CD14-positive monocyte (primary cell): ENCODE measurements around the gene LGI4. TPM values are rescaled to one million over a fixed set of nuclear protein-coding genes. Genes with fewer than 3 reads are reported as not detected.

Experiments
- DNase-seq, 3 donors: peaks; one replicate each; pipeline ENCODE4 v3.0.0-alpha.2; 2011 to 2022
- H2AFZ ChIP-seq: 2 replicates; pipeline ENCODE4 v1.6.0; 2012; ENCODE audit warnings: mild to moderate bottlenecking, low read depth, low read length, inconsistent platforms; ENCODE audit not compliant: insufficient read depth, poor library complexity, severe bottlenecking
- H3K27ac ChIP-seq, 2 donors: 1 replicate in 1 of 2; 2 replicates in 1 of 2; pipeline ENCODE4 v1.5.1; 2012 to 2013; ENCODE audit warnings: low read length in 2 of 2, control low read depth in 1 of 2, inconsistent platforms in 1 of 2, low read depth in 1 of 2, mild to moderate bottlenecking in 1 of 2
- H3K27me3 ChIP-seq, 2 donors: one replicate each; pipeline versions ENCODE4 v1.6.0 to v1.6.1; 2011 to 2013; ENCODE audit warnings: low read length in 2 of 2; ENCODE audit not compliant: control insufficient read depth in 2 of 2, insufficient read depth in 2 of 2
- H3K36me3 ChIP-seq, 2 donors: replicated peaks in 1 of 2; 1 replicate in 1 of 2; 2 replicates in 1 of 2; pipeline versions ENCODE4 v1.5.1 to v1.6.1; 2012 to 2013; ENCODE audit warnings: low read length in 2 of 2, control low read depth in 1 of 2, inconsistent platforms in 1 of 2, mild to moderate bottlenecking in 1 of 2; ENCODE audit not compliant: insufficient read depth in 2 of 2, control insufficient read depth in 1 of 2
- H3K4me1 ChIP-seq, 2 donors: 1 replicate in 1 of 2; 2 replicates in 1 of 2; pipeline versions ENCODE4 v1.5.1 to v1.6.1; 2012 to 2013; ENCODE audit warnings: low read length in 2 of 2, control low read depth in 1 of 2, inconsistent platforms in 1 of 2, mild to moderate bottlenecking in 1 of 2, moderate library complexity in 1 of 2; ENCODE audit not compliant: insufficient read depth in 2 of 2, control insufficient read depth in 1 of 2
- H3K4me2 ChIP-seq: replicated peaks from 2 replicates; pipeline ENCODE3; 2012; ENCODE audit warnings: low read length, moderate library complexity, mild to moderate bottlenecking; ENCODE audit not compliant: poor library complexity, severe bottlenecking; ENCODE audit errors: extremely low read depth
- H3K4me3 ChIP-seq, 3 experiments: fragments of 200-600 bp in 1 of 3; sonication (generic) in 1 of 3; replicated peaks in 1 of 3; 1 replicate in 2 of 3; 2 replicates in 1 of 3; pipeline ENCODE4 v1.5.1; 2011 to 2013; ENCODE audit warnings: low read length in 3 of 3, mild to moderate bottlenecking in 3 of 3, control low read depth in 2 of 3, low read depth in 2 of 3, inconsistent platforms in 1 of 3, moderate library complexity in 1 of 3
- H3K79me2 ChIP-seq: 2 replicates; pipeline ENCODE4 v1.6.0; 2012; ENCODE audit warnings: mild to moderate bottlenecking, control low read depth, inconsistent platforms, low read length, moderate library complexity; ENCODE audit not compliant: insufficient read depth
- H3K9ac ChIP-seq: 2 replicates; pipeline ENCODE4 v1.6.0; 2017; ENCODE audit warnings: low read length, mild to moderate bottlenecking; ENCODE audit not compliant: insufficient read depth, poor library complexity, severe bottlenecking
- H3K9me3 ChIP-seq, 2 donors: replicated peaks in 1 of 2; 1 replicate in 1 of 2; 2 replicates in 1 of 2; pipeline versions ENCODE4 v1.5.1 to v1.6.1; 2012 to 2013; ENCODE audit warnings: low read length in 2 of 2, control low read depth in 1 of 2; ENCODE audit not compliant: control insufficient read depth in 1 of 2, insufficient read depth in 1 of 2
- H4K20me1 ChIP-seq: 2 replicates; pipeline ENCODE4 v1.6.0; 2012; ENCODE audit warnings: mild to moderate bottlenecking, low read length, control low read depth, moderate library complexity; ENCODE audit not compliant: insufficient read depth
- H3K27ac Mint-ChIP-seq, 7 donors: one replicate each; pipeline ENCODE4 v1.8.0; 2020; ENCODE audit warnings: mild to moderate bottlenecking in 7 of 7, mixed read lengths in 7 of 7, moderate library complexity in 6 of 7, inconsistent platforms in 2 of 7
- H3K27me3 Mint-ChIP-seq, 3 donors: one replicate each; pipeline ENCODE4 v1.8.0; 2021 to 2022; ENCODE audit warnings: low read depth in 3 of 3, mild to moderate bottlenecking in 3 of 3, mixed read lengths in 3 of 3, moderate library complexity in 3 of 3, inconsistent platforms in 1 of 3
- H3K36me3 Mint-ChIP-seq, 2 donors: one replicate each; pipeline ENCODE4 v1.8.0; 2020; ENCODE audit warnings: mixed read lengths in 2 of 2, inconsistent platforms in 1 of 2, mild to moderate bottlenecking in 1 of 2
- H3K4me1 Mint-ChIP-seq: one replicate; pipeline ENCODE4 v1.8.0; 2020; ENCODE audit warnings: mild to moderate bottlenecking, mixed read lengths
- H3K4me3 Mint-ChIP-seq, 2 donors: one replicate each; pipeline ENCODE4 v1.8.0; 2020; ENCODE audit warnings: mild to moderate bottlenecking in 2 of 2, mixed read lengths in 2 of 2, moderate library complexity in 1 of 2
- H3K9me3 Mint-ChIP-seq, 7 donors: one replicate each; pipeline ENCODE4 v1.8.0; 2020 to 2022; ENCODE audit warnings: mixed read lengths in 7 of 7, mild to moderate bottlenecking in 6 of 7, moderate library complexity in 6 of 7, inconsistent platforms in 2 of 7
- CTCF ChIP-seq: fragments of 200-600 bp; IDR thresholded peaks from one replicate; pipeline ENCODE4 v1.8.0; 2022; ENCODE audit warnings: antibody characterized with exemption, mild to moderate bottlenecking
- WGBS: methylation state at CpG from one replicate; pipeline ENCODE4 v1.1.5; 2013; ENCODE audit warnings: missing lambda C conversion rate; ENCODE audit not compliant: insufficient coverage; 5-methylcytosine and 5-hydroxymethylcytosine counted together
- intact Hi-C, 2 donors: fragments of 100-400 bp; cut with micrococcal nuclease; formaldehyde crosslinking; loops; one replicate each; pipeline versions ENCODE4 v1.15.0 to v1.15.1; 2023
- polyA plus RNA-seq, 3 donors: library from polyadenylated mRNA; depleted of rRNA in 1 of 3; unstranded in 2 of 3; stranded (reverse) in 1 of 3; fragments of 300-500 nt in 2 of 3; fragments of >200 nt in 1 of 3; fragmentation: Illumina TruSeq in 2 of 3; gene quantifications; 1 replicate in 2 of 3; 2 replicates in 1 of 3; pipeline ENCODE4 v1.2.3, GENCODE V29; 2012 to 2021

Gene LGI4
- polyA plus RNA-seq, 3 donors = 1.1 TPM; not detected in 2

DNA sequence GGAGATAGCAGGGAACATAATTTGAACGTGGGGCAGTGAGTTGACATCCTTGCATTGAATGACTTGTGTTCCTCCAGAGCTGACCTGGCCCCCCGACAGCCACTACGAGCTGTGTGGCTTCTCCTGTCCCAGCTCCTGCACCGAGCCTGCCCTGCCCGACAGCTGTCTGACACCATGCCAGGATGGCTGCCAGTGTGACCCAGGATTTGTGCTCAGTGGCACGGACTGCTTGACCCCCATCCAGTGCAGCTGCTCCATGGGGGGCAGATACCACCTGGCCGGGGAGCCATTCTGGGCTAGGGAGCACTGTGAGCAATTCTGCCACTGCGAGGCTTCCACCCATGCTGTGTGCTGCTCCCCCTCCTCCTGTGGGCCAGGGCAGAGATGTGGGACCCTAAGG, 48.4 kb downstream of the LGI4 start:
- no peak overlapping the region for H2AFZ ChIP-seq
- H3K4me1 Mint-ChIP-seq = peaks cover 8% of the 10 kb centered on the region
- TF ChIP-seq CTCF = no peak
- H3K9me3 ChIP-seq = no peaks in the 10 kb centered on the region
- no peak overlapping the region for H3K4me2 ChIP-seq
- intact Hi-C loops = no loop called here
- H3K27ac ChIP-seq = no peak overlapping the region
- no peak overlapping the region for H3K4me3 Mint-ChIP-seq
- no peaks in the 10 kb centered on the region for H3K9me3 Mint-ChIP-seq
- H3K79me2 ChIP-seq = no peaks in the 10 kb centered on the region
- no peaks in the 10 kb centered on the region for H3K4me1 ChIP-seq
- H3K4me3 ChIP-seq = no peak overlapping the region
- H3K9ac ChIP-seq = no peak overlapping the region
- peak overlapping the region in 1 of 7 donors; percentile 37 for H3K27ac Mint-ChIP-seq
- 90% methylated on average over 7 of the region's 8 CpGs for WGBS
- no peak for DNase-seq
- H3K27me3 ChIP-seq = peaks cover 0 to 6% of the 10 kb centered on the region in 2 donors
- no peaks in the 10 kb centered on the region for H4K20me1 ChIP-seq
- peaks cover 8 to 11% (median 8%) of the 10 kb centered on the region in 3 donors for H3K27me3 Mint-ChIP-seq
- no peaks in the 10 kb centered on the region for H3K36me3 ChIP-seq
- no peaks in the 10 kb centered on the region for H3K36me3 Mint-ChIP-seq

GRCh38 chr19:35085947-35086346, 48.9 kb downstream of the LGI4 start:
- H3K4me1 ChIP-seq = no peaks in the 10 kb centered on the region
- H3K79me2 ChIP-seq = no peaks in the 10 kb centered on the region
- H3K4me2 ChIP-seq = no peak overlapping the region
- H3K27ac ChIP-seq = no peak overlapping the region
- H3K36me3 ChIP-seq = no peaks in the 10 kb centered on the region
- Mint-ChIP-seq H3K9me3 (no peaks in the 10 kb centered on the region), H3K27me3 (peaks cover 6 to 11% (median 7%) of the 10 kb centered on the region in 3 donors), H3K4me1 (peaks cover 8% of the 10 kb centered on the region), H3K36me3 (no peaks in the 10 kb centered on the region), H3K27ac (no peak overlapping the region), H3K4me3 (no peak overlapping the region)
- no peak overlapping the region for H2AFZ ChIP-seq
- no peak for TF ChIP-seq CTCF
- no peak for DNase-seq
- H3K9me3 ChIP-seq = no peaks in the 10 kb centered on the region
- H3K27me3 ChIP-seq = peaks cover 0 to 4% of the 10 kb centered on the region in 2 donors
- no peak overlapping the region for H3K4me3 ChIP-seq
- no peak overlapping the region for H3K9ac ChIP-seq
- no peaks in the 10 kb centered on the region for H4K20me1 ChIP-seq
- WGBS = no CpG with 5 or more reads among the region's 6 CpGs
- intact Hi-C loops = no loop called here
